Sigmoid colon (tissue), 4 donors: ENCODE data around the gene CELA2A.

Experiments
- EP300 ChIP-seq, 4 donors: sonication (generic); formaldehyde crosslinking; IDR thresholded peaks; one replicate each; pipeline ENCODE4 v1.6.1; 2017; ENCODE audit warnings: antibody characterized with exemption in 4 of 4
- POLR2A ChIP-seq, 2 donors: fragments of 450-650 bp; IDR thresholded peaks; one replicate each; pipeline ENCODE4 v1.6.1; 2016; ENCODE audit warnings: antibody characterized with exemption in 2 of 2, mild to moderate bottlenecking in 2 of 2, moderate library complexity in 2 of 2
- POLR2AphosphoS5 ChIP-seq, 4 donors: sonication (generic); formaldehyde crosslinking; IDR thresholded peaks; one replicate each; pipeline ENCODE4 v1.6.1; 2017; ENCODE audit warnings: antibody characterized with exemption in 4 of 4
- TF ChIP-seq, protein P1 (sequence below), 4 experiments: fragments of 450-650 bp in 3 of 4; fragments of 200-600 bp in 1 of 4; IDR thresholded peaks; one replicate each; pipeline ENCODE4 v1.5.1; 2016 to 2019; ENCODE audit warnings: antibody characterized with exemption in 4 of 4, mild to moderate bottlenecking in 3 of 4, moderate library complexity in 2 of 4

DNA sequence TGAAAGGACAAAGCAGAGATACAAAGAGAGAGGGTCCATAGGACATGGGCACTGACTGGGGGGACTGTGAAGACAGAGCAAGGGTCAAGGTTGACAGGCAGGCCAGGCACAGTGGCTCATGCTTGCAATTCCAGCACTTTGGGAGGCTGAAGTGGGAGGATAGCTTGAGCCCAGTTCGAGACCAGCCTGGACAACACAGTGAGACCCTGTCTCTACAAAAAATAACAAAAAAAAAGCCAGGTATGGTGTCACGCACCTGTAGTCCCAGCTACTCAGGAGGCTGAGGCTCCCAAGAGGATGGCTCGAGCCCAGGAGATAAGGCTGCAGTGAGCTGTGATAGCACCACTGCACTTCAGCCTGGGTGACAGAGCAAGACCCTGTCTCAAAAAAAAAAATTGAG lies 63.1 kb downstream of the CELA2A start:
- TF ChIP-seq POLR2AphosphoS5 (IDR thresholded peaks at IDR 0.05) = no peak
- TF ChIP-seq, protein P1, sequence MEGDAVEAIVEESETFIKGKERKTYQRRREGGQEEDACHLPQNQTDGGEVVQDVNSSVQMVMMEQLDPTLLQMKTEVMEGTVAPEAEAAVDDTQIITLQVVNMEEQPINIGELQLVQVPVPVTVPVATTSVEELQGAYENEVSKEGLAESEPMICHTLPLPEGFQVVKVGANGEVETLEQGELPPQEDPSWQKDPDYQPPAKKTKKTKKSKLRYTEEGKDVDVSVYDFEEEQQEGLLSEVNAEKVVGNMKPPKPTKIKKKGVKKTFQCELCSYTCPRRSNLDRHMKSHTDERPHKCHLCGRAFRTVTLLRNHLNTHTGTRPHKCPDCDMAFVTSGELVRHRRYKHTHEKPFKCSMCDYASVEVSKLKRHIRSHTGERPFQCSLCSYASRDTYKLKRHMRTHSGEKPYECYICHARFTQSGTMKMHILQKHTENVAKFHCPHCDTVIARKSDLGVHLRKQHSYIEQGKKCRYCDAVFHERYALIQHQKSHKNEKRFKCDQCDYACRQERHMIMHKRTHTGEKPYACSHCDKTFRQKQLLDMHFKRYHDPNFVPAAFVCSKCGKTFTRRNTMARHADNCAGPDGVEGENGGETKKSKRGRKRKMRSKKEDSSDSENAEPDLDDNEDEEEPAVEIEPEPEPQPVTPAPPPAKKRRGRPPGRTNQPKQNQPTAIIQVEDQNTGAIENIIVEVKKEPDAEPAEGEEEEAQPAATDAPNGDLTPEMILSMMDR (IDR thresholded peaks at IDR 0.05) = no peak
- no peak for TF ChIP-seq POLR2A (IDR thresholded peaks at IDR 0.05)
- no peak for TF ChIP-seq EP300 (IDR thresholded peaks at IDR 0.05)
